Endometrium (tissue), 2 donors: ENCODE data around the gene CRKL.

Source experiments
- FAIRE-seq: peaks from 2 replicates; lab custom pipeline; 2012; peaks lifted over from hg19 to GRCh38; lab: Jason Lieb, UNC
- donor health status: control.
- donor health status: control.

Gene CRKL

DNA sequence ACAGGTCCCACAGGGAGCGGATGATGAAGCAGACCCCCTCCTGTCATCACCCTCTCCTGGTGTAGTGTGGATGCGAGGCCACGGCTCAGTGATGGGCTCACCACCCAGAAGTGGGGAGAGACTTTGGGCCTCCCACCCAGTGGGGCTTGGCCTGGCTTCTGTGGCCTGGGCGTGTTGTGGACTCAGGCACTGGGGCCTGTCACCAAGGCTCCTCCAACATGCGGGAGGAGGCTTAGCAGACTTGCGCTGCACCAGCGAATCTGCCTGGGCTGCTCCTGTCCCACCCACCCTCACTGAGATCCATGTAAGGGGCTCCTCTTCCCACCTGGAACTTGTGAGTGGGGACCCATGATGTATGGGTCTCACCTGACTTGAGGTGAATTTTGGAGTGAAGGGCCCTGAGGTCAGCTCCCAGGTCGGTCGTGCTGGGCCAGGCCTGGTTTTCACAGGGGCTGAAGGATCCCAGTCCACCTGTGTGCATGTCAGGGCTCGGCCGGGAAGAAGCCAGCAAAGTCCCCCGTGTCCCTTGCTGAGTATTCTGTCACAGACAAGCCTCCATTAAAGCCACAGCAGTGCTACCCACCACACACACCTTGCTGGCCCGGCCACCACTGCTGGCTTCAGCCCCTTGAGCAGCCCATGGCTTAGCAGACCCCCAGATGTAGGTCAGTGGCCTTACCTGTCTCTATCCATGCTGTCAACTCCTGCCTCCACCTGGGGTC is 80.5 kb downstream of the CRKL start:
- no peak for FAIRE-seq

GRCh38 chr22:20998411-20999336 is 81.5 kb downstream of the CRKL start:
- no peak for FAIRE-seq

DNA sequence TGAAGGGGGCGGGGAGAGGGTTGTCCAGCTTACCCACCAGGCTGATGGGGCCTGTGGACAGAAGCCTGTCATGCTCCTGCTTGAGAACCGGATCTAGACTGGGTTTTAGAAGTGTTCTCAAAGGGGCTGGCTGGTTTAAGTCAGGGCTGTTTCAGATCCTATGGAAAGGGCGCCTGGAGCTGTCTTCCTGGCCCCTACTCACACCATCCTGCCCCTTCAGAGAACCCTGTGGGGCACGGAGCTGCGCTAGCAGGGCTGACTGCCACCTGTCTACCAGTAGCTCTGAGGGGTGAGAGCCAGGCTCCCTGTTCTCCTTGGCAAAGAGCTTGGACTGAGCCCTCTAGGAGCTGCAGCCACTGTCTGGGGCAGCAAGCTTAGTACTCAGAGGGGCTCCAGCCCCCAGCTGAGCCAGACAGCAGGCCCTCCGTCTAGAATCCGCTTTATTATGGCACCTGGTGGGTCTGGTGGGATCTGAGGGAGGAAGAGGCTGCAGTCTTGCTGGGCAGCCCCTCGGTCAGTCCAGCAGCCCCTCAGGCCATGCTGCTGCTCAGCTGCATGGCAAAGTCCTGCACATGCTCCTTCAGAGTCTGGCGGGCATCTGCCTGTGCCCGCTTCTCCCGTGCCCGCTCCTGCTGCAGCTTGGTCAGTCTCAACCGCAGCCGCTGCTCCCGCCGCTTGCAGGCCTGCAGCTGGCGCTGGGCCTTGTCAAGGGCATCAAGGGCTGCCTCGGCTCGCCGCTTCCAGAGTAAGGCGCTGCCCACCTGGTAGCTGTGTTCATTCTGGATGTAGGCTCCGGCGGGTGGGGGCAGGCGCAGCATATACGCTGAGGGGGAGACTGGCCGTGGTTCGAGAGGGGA is 82.4 kb downstream of the CRKL start:
- no peak for FAIRE-seq

DNA sequence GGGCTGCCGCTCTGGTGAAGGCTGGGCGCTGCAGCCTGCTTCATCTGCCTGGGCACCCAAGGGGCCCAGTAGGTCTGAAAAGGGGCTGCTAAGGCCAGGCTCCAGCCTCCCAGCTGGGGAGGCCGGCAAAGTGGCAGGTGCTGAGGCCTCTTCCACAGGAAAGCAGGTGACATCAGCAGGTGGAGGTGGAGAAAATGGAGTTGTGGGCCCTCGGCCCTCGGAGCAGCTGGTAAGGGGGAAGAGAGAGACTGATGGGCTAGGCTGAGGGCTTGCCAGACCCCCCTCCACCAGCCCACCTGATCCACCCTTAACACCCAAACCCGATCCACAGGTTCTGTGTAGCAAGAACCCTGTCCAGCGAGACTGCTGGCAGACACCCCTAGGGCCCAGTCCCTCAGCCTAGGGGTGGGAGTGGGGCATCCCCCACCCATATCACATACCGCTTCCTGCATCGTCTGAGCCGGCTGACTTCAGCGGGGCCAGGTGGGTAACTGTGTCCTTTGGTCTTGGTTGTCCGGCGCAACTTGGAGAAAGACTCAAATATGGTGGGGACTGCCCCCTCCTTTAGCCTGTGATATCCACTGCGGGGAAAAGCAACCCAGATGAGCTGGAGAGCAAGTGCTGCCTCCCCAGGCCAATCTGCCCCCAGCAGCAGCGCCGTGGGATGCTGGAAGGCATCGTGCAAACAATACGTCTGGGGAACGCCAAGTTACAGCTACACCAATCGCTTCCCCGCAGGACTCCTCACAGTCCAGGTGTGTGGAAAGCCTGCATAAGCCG is 83.2 kb downstream of the CRKL start:
- no peak for FAIRE-seq

DNA sequence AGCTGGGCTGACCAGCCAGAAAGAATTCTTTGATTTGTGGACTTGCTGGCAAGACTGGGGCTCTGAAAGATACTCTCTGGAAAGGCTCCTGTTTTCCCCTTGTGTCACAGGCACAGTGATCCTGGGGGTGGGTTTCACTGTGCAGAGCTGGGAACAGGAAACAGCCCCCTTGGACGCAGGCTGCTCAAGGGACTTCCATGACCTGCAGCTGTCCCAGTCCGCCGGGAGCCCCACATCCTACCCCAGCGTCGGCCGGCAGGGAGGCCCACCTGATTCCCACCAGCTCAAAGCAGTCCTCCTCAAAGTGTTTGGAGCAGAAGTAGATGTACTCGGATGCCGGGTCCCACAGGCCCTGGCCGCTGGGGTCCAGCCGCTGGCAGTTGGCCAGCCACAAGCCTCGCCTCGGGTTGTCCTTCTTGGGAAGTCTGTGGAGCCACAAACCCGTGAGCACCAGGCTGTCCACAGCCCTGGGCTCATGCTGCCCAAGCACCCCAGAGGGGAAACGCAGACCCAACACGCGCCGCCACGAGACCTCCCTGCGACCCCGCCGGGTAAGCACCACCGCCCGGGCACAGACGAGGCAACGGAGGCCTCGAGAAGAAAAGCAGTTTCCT is 83.9 kb downstream of the CRKL start:
- no peak for FAIRE-seq

DNA sequence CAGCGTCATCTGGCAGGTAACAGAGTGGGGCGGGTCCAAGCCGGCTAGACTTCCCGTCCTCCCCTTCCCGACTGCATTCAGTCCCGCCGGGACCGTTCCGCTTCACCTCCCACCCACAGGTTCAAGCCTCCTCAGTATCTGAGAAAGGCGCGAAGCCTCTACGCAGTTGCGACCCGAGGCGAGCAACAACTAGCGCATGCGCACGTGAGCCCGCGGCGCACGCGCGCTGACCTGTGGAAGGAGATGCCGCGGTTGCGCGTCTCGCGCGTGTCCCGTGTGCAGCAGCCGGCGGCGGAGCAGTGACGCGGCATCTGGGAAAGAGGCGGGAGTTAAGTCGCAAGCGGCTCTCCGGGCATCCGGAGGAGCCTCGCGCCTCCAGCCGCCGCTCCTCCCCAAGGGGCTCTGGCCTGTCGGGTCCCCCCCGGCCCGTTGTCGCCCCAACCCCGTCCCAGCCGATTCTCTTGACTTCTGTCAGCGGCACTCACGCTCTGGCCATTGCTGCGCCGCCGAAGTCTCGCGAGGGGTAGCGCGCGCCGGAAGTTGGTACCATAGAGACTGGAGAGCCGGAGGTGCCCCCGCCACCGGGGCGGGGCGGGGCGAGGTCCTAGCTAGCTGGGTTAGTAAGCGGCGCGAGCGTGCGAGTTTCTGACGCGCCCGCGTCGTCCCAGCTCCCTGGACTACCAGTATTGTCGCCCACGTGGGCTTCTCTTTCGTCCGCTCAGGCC is 84.6 kb downstream of the CRKL start, which contains the start of gene THAP7:
THAP7 (minus strand) TSS at position 518 of the 725 bp plus-strand sequence; CDS start at position 311, 207 bp downstream.
- FAIRE-seq = peak; percentile 81
